ENCODE measurements around the gene ZFR.
A peak's percentile ranks its signal among the peaks of the same experiment; 100 is the strongest.

Gene ZFR

GRCh38 chr5:32312197-32312594 lies 132.3 kb downstream of the ZFR start:
- Histone ChIP-seq H3K36me3 (ENCODE audit: control insufficient read depth, insufficient read depth, low read length) (no peaks in the 10 kb centered on the region), H3K23ac (ENCODE audit: low read length) (peak overlapping the region; percentile 56), H3K4me3 (ENCODE audit: low read length) (peak overlapping the region; percentile 80), H3K4me1 (ENCODE audit: control insufficient read depth, low read depth, low read length) (peaks cover 3% of the 10 kb centered on the region), H4K5ac (ENCODE audit: low read length) (no peak overlapping the region), H2BK15ac (replicated peaks; ENCODE audit: low read depth) (no peak overlapping the region), H4K8ac (ENCODE audit: low read depth, low read length) (peak overlapping the region; percentile 99), H2BK120ac (ENCODE audit: low read depth, low read length) (peak overlapping the region; percentile 63), H3K56ac (ENCODE audit: low read length) (peak overlapping the region; percentile 95), H3K4ac (ENCODE audit: low read depth, low read length) (peak overlapping the region; percentile 44), H3K27ac (ENCODE audit: low read depth, low read length) (peak overlapping the region; percentile 91), H3K4me2 (ENCODE audit: low read length) (peak overlapping the region; percentile 84), H3K27me3 (ENCODE audit: insufficient read depth, low read length, poor library complexity) (no peaks in the 10 kb centered on the region), H3K18ac (ENCODE audit: low read length) (peak overlapping the region; percentile 83), H3K9ac (ENCODE audit: low read length) (peak overlapping the region; percentile 91), H2BK5ac (ENCODE audit: low read length) (no peak overlapping the region), H3K79me1 (ENCODE audit: low read length) (peaks cover 12% of the 10 kb centered on the region), H3K79me2 (ENCODE audit: control insufficient read depth, insufficient read depth, low read length) (peaks cover 29% of the 10 kb centered on the region), H2AK5ac (ENCODE audit: low read length) (no peak overlapping the region)
- WGBS (ENCODE audit: extremely low coverage, insufficient coverage, low lambda C conversion rate) = no CpG with 5 or more reads among the region's 34 CpGs
- DNase-seq = peak; percentile 55

GRCh38 chr5:32311404-32312196 lies 132.9 kb downstream of the ZFR start:
- H2BK5ac ChIP-seq (ENCODE audit: low read length) = no peak overlapping the region
- H4K5ac ChIP-seq (ENCODE audit: low read length) = no peak overlapping the region
- no CpG with 5 or more reads among the region's 16 CpGs for WGBS (ENCODE audit: extremely low coverage, insufficient coverage, low lambda C conversion rate)
- H3K79me1 ChIP-seq (ENCODE audit: low read length) = peaks cover 12% of the 10 kb centered on the region
- H3K27ac ChIP-seq (ENCODE audit: low read depth, low read length) = peak overlapping the region; percentile 91
- H3K4me1 ChIP-seq (ENCODE audit: control insufficient read depth, low read depth, low read length) = peaks cover 3% of the 10 kb centered on the region
- H3K56ac ChIP-seq (ENCODE audit: low read length) = peak overlapping the region; percentile 95
- peak overlapping the region; percentile 91 for H3K9ac ChIP-seq (ENCODE audit: low read length)
- H3K36me3 ChIP-seq (ENCODE audit: control insufficient read depth, insufficient read depth, low read length) = no peaks in the 10 kb centered on the region
- DNase-seq = peak; percentile 74
- H2BK120ac ChIP-seq (ENCODE audit: low read depth, low read length) = no peak overlapping the region
- H2AK5ac ChIP-seq (ENCODE audit: low read length) = no peak overlapping the region
- H3K4ac ChIP-seq (ENCODE audit: low read depth, low read length) = no peak overlapping the region
- no peaks in the 10 kb centered on the region for H3K27me3 ChIP-seq (ENCODE audit: insufficient read depth, low read length, poor library complexity)
- H3K18ac ChIP-seq (ENCODE audit: low read length) = peak overlapping the region; percentile 83
- H4K8ac ChIP-seq (ENCODE audit: low read depth, low read length) = no peak overlapping the region
- peak overlapping the region; percentile 80 for H3K4me3 ChIP-seq (ENCODE audit: low read length)
- peak overlapping the region; percentile 84 for H3K4me2 ChIP-seq (ENCODE audit: low read length)
- peaks cover 32% of the 10 kb centered on the region for H3K79me2 ChIP-seq (ENCODE audit: control insufficient read depth, insufficient read depth, low read length)
- no peak overlapping the region for H2BK15ac ChIP-seq (replicated peaks; ENCODE audit: low read depth)
- peak overlapping the region; percentile 56 for H3K23ac ChIP-seq (ENCODE audit: low read length)

GRCh38 chr5:32309761-32310160 lies 134.8 kb downstream of the ZFR start:
- Histone ChIP-seq H3K36me3 (ENCODE audit: control insufficient read depth, insufficient read depth, low read length) (no peaks in the 10 kb centered on the region), H3K4ac (ENCODE audit: low read depth, low read length) (no peak overlapping the region), H2AK5ac (ENCODE audit: low read length) (no peak overlapping the region), H4K8ac (ENCODE audit: low read depth, low read length) (no peak overlapping the region), H4K5ac (ENCODE audit: low read length) (no peak overlapping the region), H3K27ac (ENCODE audit: low read depth, low read length) (no peak overlapping the region), H3K27me3 (ENCODE audit: insufficient read depth, low read length, poor library complexity) (no peaks in the 10 kb centered on the region), H3K79me2 (ENCODE audit: control insufficient read depth, insufficient read depth, low read length) (peaks cover 38% of the 10 kb centered on the region), H3K56ac (ENCODE audit: low read length) (no peak overlapping the region), H3K23ac (ENCODE audit: low read length) (no peak overlapping the region), H2BK15ac (replicated peaks; ENCODE audit: low read depth) (no peak overlapping the region), H3K79me1 (ENCODE audit: low read length) (peaks cover 12% of the 10 kb centered on the region), H3K18ac (ENCODE audit: low read length) (no peak overlapping the region), H3K4me1 (ENCODE audit: control insufficient read depth, low read depth, low read length) (peaks cover 3% of the 10 kb centered on the region), H3K9ac (ENCODE audit: low read length) (no peak overlapping the region), H3K4me2 (ENCODE audit: low read length) (no peak overlapping the region), H2BK120ac (ENCODE audit: low read depth, low read length) (no peak overlapping the region), H3K4me3 (ENCODE audit: low read length) (no peak overlapping the region), H2BK5ac (ENCODE audit: low read length) (no peak overlapping the region)
- WGBS (ENCODE audit: extremely low coverage, insufficient coverage, low lambda C conversion rate) = no CpG with 5 or more reads among the region's 6 CpGs
- DNase-seq = no peak

- no peaks in the 10 kb centered on the region for H3K27me3 ChIP-seq (ENCODE audit: insufficient read depth, low read length, poor library complexity)
- DNase-seq = no peak
- H3K27ac ChIP-seq (ENCODE audit: low read depth, low read length) = no peak overlapping the region
- no peak overlapping the region for H2AK5ac ChIP-seq (ENCODE audit: low read length)
- peaks cover 15% of the 10 kb centered on the region for H3K79me1 ChIP-seq (ENCODE audit: low read length)
- H2BK5ac ChIP-seq (ENCODE audit: low read length) = no peak overlapping the region
- H3K4me1 ChIP-seq (ENCODE audit: control insufficient read depth, low read depth, low read length) = peaks cover 3% of the 10 kb centered on the region
- H3K23ac ChIP-seq (ENCODE audit: low read length) = no peak overlapping the region
- no peak overlapping the region for H4K5ac ChIP-seq (ENCODE audit: low read length)
- no peak overlapping the region for H3K18ac ChIP-seq (ENCODE audit: low read length)
- H4K8ac ChIP-seq (ENCODE audit: low read depth, low read length) = no peak overlapping the region
- no peaks in the 10 kb centered on the region for H3K36me3 ChIP-seq (ENCODE audit: control insufficient read depth, insufficient read depth, low read length)
- WGBS (ENCODE audit: extremely low coverage, insufficient coverage, low lambda C conversion rate) = no CpG with 5 or more reads among the region's 3 CpGs
- no peak overlapping the region for H3K4ac ChIP-seq (ENCODE audit: low read depth, low read length)
- H3K79me2 ChIP-seq (ENCODE audit: control insufficient read depth, insufficient read depth, low read length) = peaks cover 43% of the 10 kb centered on the region
- H3K4me3 ChIP-seq (ENCODE audit: low read length) = no peak overlapping the region
- H3K4me2 ChIP-seq (ENCODE audit: low read length) = no peak overlapping the region
- no peak overlapping the region for H3K9ac ChIP-seq (ENCODE audit: low read length)
- H2BK120ac ChIP-seq (ENCODE audit: low read depth, low read length) = no peak overlapping the region
- no peak overlapping the region for H3K56ac ChIP-seq (ENCODE audit: low read length)
- H2BK15ac ChIP-seq (replicated peaks; ENCODE audit: low read depth) = no peak overlapping the region
Measured at GRCh38 chr5:32308946-32309345, 135.6 kb downstream of the ZFR start.

GRCh38 chr5:32307769-32308194 lies 136.8 kb downstream of the ZFR start:
- Histone ChIP-seq H3K79me2 (ENCODE audit: control insufficient read depth, insufficient read depth, low read length) (peaks cover 47% of the 10 kb centered on the region), H2BK5ac (ENCODE audit: low read length) (no peak overlapping the region), H3K23ac (ENCODE audit: low read length) (no peak overlapping the region), H2BK15ac (replicated peaks; ENCODE audit: low read depth) (no peak overlapping the region), H2AK5ac (ENCODE audit: low read length) (no peak overlapping the region), H3K56ac (ENCODE audit: low read length) (no peak overlapping the region), H3K4ac (ENCODE audit: low read depth, low read length) (no peak overlapping the region), H3K9ac (ENCODE audit: low read length) (no peak overlapping the region), H2BK120ac (ENCODE audit: low read depth, low read length) (no peak overlapping the region), H3K4me2 (ENCODE audit: low read length) (no peak overlapping the region), H3K4me3 (ENCODE audit: low read length) (no peak overlapping the region), H3K79me1 (ENCODE audit: low read length) (peaks cover 15% of the 10 kb centered on the region), H3K18ac (ENCODE audit: low read length) (no peak overlapping the region), H3K27ac (ENCODE audit: low read depth, low read length) (no peak overlapping the region), H4K5ac (ENCODE audit: low read length) (no peak overlapping the region), H4K8ac (ENCODE audit: low read depth, low read length) (no peak overlapping the region), H3K27me3 (ENCODE audit: insufficient read depth, low read length, poor library complexity) (no peaks in the 10 kb centered on the region), H3K4me1 (ENCODE audit: control insufficient read depth, low read depth, low read length) (peaks cover 3% of the 10 kb centered on the region), H3K36me3 (ENCODE audit: control insufficient read depth, insufficient read depth, low read length) (no peaks in the 10 kb centered on the region)
- no CpG with 5 or more reads among the region's 4 CpGs for WGBS (ENCODE audit: extremely low coverage, insufficient coverage, low lambda C conversion rate)
- no peak for DNase-seq

Data from mesendoderm (in vitro differentiated cells).